HFF-Myc (cell line): Measurements from ENCODE around the gene KYAT1.

Experiments used
- DNase-seq: peaks from one replicate; pipeline ENCODE4 v3.0.0-alpha.2; 2011; ENCODE audit warnings: low read depth; ENCODE audit errors: extremely low read depth
- H3K4me3 ChIP-seq: replicated peaks from 2 replicates; pipeline ENCODE4 v1.5.1; 2011; ENCODE audit warnings: low read depth, mild to moderate bottlenecking, control low read depth, low read length
- CTCF ChIP-seq: IDR thresholded peaks from 2 replicates; pipeline ENCODE4 v1.5.1; 2012; ENCODE audit warnings: mild to moderate bottlenecking, low read depth, low read length, control low read depth; ENCODE audit errors: missing control alignments

Gene KYAT1

GRCh38 chr9:128825923-128826700 lies 55.6 kb downstream of the KYAT1 start:
- peak; percentile 2 for TF ChIP-seq CTCF
- no peak for DNase-seq
- no peak overlapping the region for H3K4me3 ChIP-seq

- no peak overlapping the region for H3K4me3 ChIP-seq
- no peak for DNase-seq
- no peak for TF ChIP-seq CTCF
These were observed 56.8 kb downstream of the KYAT1 start for GRCh38 chr9:128824911-128825310.

GRCh38 chr9:128823903-128824406 lies 57.8 kb downstream of the KYAT1 start:
- no peak overlapping the region for H3K4me3 ChIP-seq
- DNase-seq, result no peak
- TF ChIP-seq CTCF, result no peak

GRCh38 chr9:128823362-128823902 lies 58.3 kb downstream of the KYAT1 start:
- DNase-seq, result no peak
- H3K4me3 ChIP-seq, result no peak overlapping the region
- no peak for TF ChIP-seq CTCF

GRCh38 chr9:128822407-128823042 lies 59.2 kb downstream of the KYAT1 start:
- no peak for DNase-seq
- TF ChIP-seq CTCF, result no peak
- H3K4me3 ChIP-seq, result no peak overlapping the region

- no peak overlapping the region for H3K4me3 ChIP-seq
- no peak for TF ChIP-seq CTCF
- no peak for DNase-seq
These were observed 60.0 kb downstream of the KYAT1 start for GRCh38 chr9:128821584-128822406.
